GM12878 (cell line): ENCODE measurements around the gene COBLL1. TPM values are rescaled to one million over a fixed set of nuclear protein-coding genes. Genes with fewer than 3 reads are reported as not detected.

Experiments
- ATAC-seq: fragments of 200-7000 bp; cut with Tn5 transposase; 3 replicates; pipeline ENCODE4 v1.9.1; 2020; ENCODE audit warnings: mild to moderate bottlenecking, moderate library complexity
- BruUV-seq: library from RNA; stranded (reverse); fragments of 400-500 nt; replicated peaks from 2 replicates; lab custom pipeline; 2021; lab: Mats Ljungman, UMichigan
- CTCF ChIA-PET: fragments of 300-600 bp; sonication (Branson Sonifier 250); formaldehyde crosslinking; extraction: SDS; loops from one replicate; lab custom pipeline; 2021; ENCODE audit warnings: inconsistent platforms; lab: Yijun Ruan, JAX
- POLR2A ChIA-PET: fragments of 350-600 bp; formaldehyde crosslinking; extraction: SDS; loops from one replicate; lab custom pipeline; 2021; ENCODE audit warnings: inconsistent platforms; lab: Charles Lee
- RAD21 ChIA-PET: fragments of 300-600 bp; sonication (Branson Sonifier 250); formaldehyde crosslinking; loops from one replicate; lab custom pipeline; 2023; ENCODE audit warnings: antibody characterized with exemption; ENCODE audit not compliant: unreplicated experiment; lab: Charles Lee
- SMC1A ChIA-PET: fragments of 300-600 bp; sonication (Branson Sonifier 250); formaldehyde crosslinking; loops from one replicate; lab custom pipeline; 2023; ENCODE audit not compliant: unreplicated experiment, uncharacterized antibody; lab: Charles Lee
- DNase-seq: peaks from one replicate; pipeline ENCODE4 v3.0.0-alpha.2; 2011; ENCODE audit warnings: low read depth, low spot score
- FAIRE-seq: peaks from 3 replicates; lab custom pipeline; 2011; peaks lifted over from hg19 to GRCh38; lab: Jason Lieb, UNC
- H2AFZ ChIP-seq: 2 replicates; pipeline ENCODE4 v1.6.0; 2011; ENCODE audit warnings: low read depth, low read length, control low read depth; ENCODE audit not compliant: control insufficient read depth
- H3K27ac ChIP-seq: 2 replicates; pipeline ENCODE4 v1.5.1; 2011; ENCODE audit warnings: control low read depth; ENCODE audit not compliant: control insufficient read depth, insufficient read depth
- H3K27me3 ChIP-seq, 2 experiments: replicated peaks in 1 of 2; 2 replicates each; pipeline versions ENCODE4 v1.6.0 to v1.6.1; 2011; ENCODE audit warnings: low read length in 1 of 2; ENCODE audit not compliant: control insufficient read depth in 2 of 2, insufficient read depth in 2 of 2
- H3K36me3 ChIP-seq, 2 experiments: 2 replicates each; pipeline ENCODE4 v1.5.1; 2011; ENCODE audit warnings: low read length in 1 of 2; ENCODE audit not compliant: control insufficient read depth in 2 of 2, insufficient read depth in 2 of 2
- H3K4me1 ChIP-seq: 2 replicates; pipeline ENCODE4 v1.6.1; 2011; ENCODE audit warnings: mild to moderate bottlenecking, low read length, moderate library complexity, mixed read lengths; ENCODE audit not compliant: control insufficient read depth, insufficient read depth
- H3K4me2 ChIP-seq: 2 replicates; pipeline ENCODE4 v1.6.0; 2011; ENCODE audit warnings: control low read depth; ENCODE audit not compliant: control insufficient read depth, insufficient read depth
- H3K4me3 ChIP-seq: fragments of 200-600 bp; sonication (generic); 2 replicates; pipeline ENCODE4 v1.5.1; 2016
- H3K79me2 ChIP-seq: 2 replicates; pipeline ENCODE4 v1.6.0; 2011; ENCODE audit warnings: low read length; ENCODE audit not compliant: control insufficient read depth, insufficient read depth
- H3K9ac ChIP-seq: 2 replicates; pipeline ENCODE4 v1.8.0; 2011; ENCODE audit warnings: low read length, control low read depth, mixed read lengths; ENCODE audit not compliant: control insufficient read depth, insufficient read depth
- H3K9me3 ChIP-seq: replicated peaks from 3 replicates; pipeline ENCODE4 v1.5.1; 2011; ENCODE audit warnings: mild to moderate bottlenecking, low read length; ENCODE audit not compliant: control insufficient read depth, insufficient read depth
- H4K20me1 ChIP-seq: 2 replicates; pipeline ENCODE4 v1.6.0; 2011; ENCODE audit not compliant: control insufficient read depth, insufficient read depth
- BCL3 ChIP-seq: IDR thresholded peaks from 2 replicates; pipeline ENCODE4 v1.6.1; 2011; ENCODE audit warnings: borderline replicate concordance, low read depth, mild to moderate bottlenecking, moderate library complexity, low read length; ENCODE audit not compliant: insufficient read depth, poor library complexity, severe bottlenecking
- BMI1 ChIP-seq: fragments of 450-650 bp; IDR thresholded peaks from 2 replicates; pipeline ENCODE4 v1.6.1; 2016; ENCODE audit warnings: mild to moderate bottlenecking, moderate library complexity, borderline replicate concordance
- CBX3 ChIP-seq: fragments of 200-600 bp; sonication (generic); IDR thresholded peaks from 2 replicates; pipeline ENCODE4 v1.6.1; 2016; ENCODE audit warnings: low read depth, borderline replicate concordance
- IKZF1 ChIP-seq: fragments of 450-650 bp; conservative IDR thresholded peaks from 2 replicates; pipeline ENCODE4 v1.6.1; 2017; ENCODE audit warnings: antibody characterized with exemption, mild to moderate bottlenecking
- MAX ChIP-seq: IDR thresholded peaks from 2 replicates; pipeline ENCODE4 v1.6.1; 2012; ENCODE audit warnings: low read depth, low read length, improper control_type of control experiment
- MEF2A ChIP-seq: IDR thresholded peaks from 2 replicates; pipeline ENCODE4 v1.6.1; 2011; ENCODE audit warnings: low read depth, mild to moderate bottlenecking, low read length, moderate library complexity; ENCODE audit not compliant: insufficient read depth
- SIN3A ChIP-seq: IDR thresholded peaks from 2 replicates; pipeline ENCODE4 v1.6.1; 2012; ENCODE audit warnings: low read depth, low read length, improper control_type of control experiment
- SMAD5 ChIP-seq: IDR thresholded peaks from 2 replicates; pipeline ENCODE4 v1.6.1; 2016; ENCODE audit warnings: antibody characterized with exemption, low read depth
- STAT3 ChIP-seq: IDR thresholded peaks from 2 replicates; pipeline ENCODE4 v1.6.1; 2011; ENCODE audit warnings: low read depth, low read length, improper control_type of control experiment
- TCF3 ChIP-seq: IDR thresholded peaks from 2 replicates; pipeline ENCODE4 v1.6.1; 2012; ENCODE audit warnings: low read depth, mild to moderate bottlenecking, low read length, borderline replicate concordance; ENCODE audit not compliant: insufficient read depth
- ZBTB33 ChIP-seq: fragments of 450-650 bp; IDR thresholded peaks from 2 replicates; pipeline ENCODE4 v1.6.1; 2017; ENCODE audit warnings: mild to moderate bottlenecking
- ZSCAN29 ChIP-seq: fragments of 450-650 bp; IDR thresholded peaks from 2 replicates; pipeline ENCODE4 v1.6.1; 2017; ENCODE audit warnings: mild to moderate bottlenecking, moderate library complexity
- WGBS: methylation state at CpG from one replicate; pipeline ENCODE4 v1.1.6; 2016; ENCODE audit warnings: low lambda C conversion rate; ENCODE audit not compliant: insufficient replicate concordance, insufficient coverage; ENCODE audit errors: missing lambda C conversion rate; 5-methylcytosine and 5-hydroxymethylcytosine counted together
- in situ Hi-C: fragments of 300-500 bp; cut with MboI; formaldehyde crosslinking; loops from 9 replicates; pipeline ENCODE4 v1.14.3; 2018; ENCODE audit warnings: mixed read lengths
- intact Hi-C: fragments of 100-400 bp; cut with micrococcal nuclease; formaldehyde crosslinking; loops from one replicate; pipeline ENCODE4 v1.14.2; 2022; ENCODE audit not compliant: unreplicated experiment
- polyA plus RNA-seq, 11 experiments: library from polyadenylated mRNA; depleted of rRNA in 4 of 11; unstranded in 6 of 11; stranded (reverse) in 5 of 11; fragments of >200 nt; fragmentation: Nextera tagmentation in 4 of 11; fragmentation: Illumina TruSeq in 1 of 11; extraction: Ambion mirVana in 4 of 11; extraction: Trizol in 1 of 11; gene quantifications; 1 replicate in 1 of 11; 2 replicates in 10 of 11; pipeline versions ENCODE4 v1.2.1 to v1.2.3, GENCODE V29; 2011 to 2016; ENCODE audit warnings: inconsistent platforms in 2 of 11, missing spikeins in 2 of 11, low read depth in 1 of 11
- total RNA-seq, 4 experiments: library from RNA; depleted of rRNA in 3 of 4; stranded (reverse); fragments of >200 nt in 3 of 4; fragmentation: Illumina TruSeq in 1 of 4; extraction: Trizol in 1 of 4; gene quantifications; 2 replicates each; pipeline versions ENCODE4 v1.2.1 to v1.2.3, GENCODE V29; 2013 to 2021

The COBLL1 gene
- total and polyA plus RNA-seq, 10 of the 15 experiments (the other 5 are each of a cell fraction or from before 2014, with no cell fraction given): 0.46 TPM; not detected in 9

GRCh38 chr2:164831887-164832286, 9.7 kb downstream of the COBLL1 start:
- Histone ChIP-seq H4K20me1 (no peaks in the 10 kb centered on the region), H3K4me1 (no peaks in the 10 kb centered on the region)
- TF ChIP-seq MEF2A (no peak), MAX (no peak), SMAD5 (no peak), ZSCAN29 (no peak), IKZF1 (no peak), CBX3 (no peak), SIN3A (no peak), STAT3 (no peak), TCF3 (no peak), ZBTB33 (no peak), BMI1 (no peak), BCL3 (no peak)
- TF ChIP-seq, all 136 proteins: peak for 0
- 46% methylated on average over 4 of the region's 4 CpGs for WGBS
- H3K79me2 ChIP-seq: no peaks in the 10 kb centered on the region
- RAD21 ChIA-PET: no interaction called here
- H3K27me3 ChIP-seq: no peaks in the 10 kb centered on the region
- intact Hi-C loops (no loop called here), in situ Hi-C loops (no loop called here)
- FAIRE-seq (no peak), ATAC-seq (no peak), DNase-seq (no peak)
- SMC1A ChIA-PET: no interaction called here
- H3K27ac ChIP-seq: no peak overlapping the region
- H3K9ac ChIP-seq: no peak overlapping the region
- no peak overlapping the region for H3K4me3 ChIP-seq
- H2AFZ ChIP-seq: no peak overlapping the region
- CTCF ChIA-PET: no interaction called here
- no peak overlapping the region for H3K4me2 ChIP-seq
- H3K9me3 ChIP-seq: no peaks in the 10 kb centered on the region
- POLR2A ChIA-PET: no interaction called here
- no TSS peak for BruUV-seq
- H3K36me3 ChIP-seq: no peaks in the 10 kb centered on the region
